ENCODE results near the gene EDN1. TPM values are rescaled to one million over a fixed set of nuclear protein-coding genes. Genes with fewer than 3 reads are reported as not detected.
A peak's percentile ranks its signal among the peaks of the same experiment; 100 is the strongest.

EDN1 gene
- 3.5 and 6.7 TPM in 2 replicates for total RNA-seq (2014; rRNA removed; shearing (Covaris generic))

- DNase-seq (ENCODE audit: low spot score): peak; percentile 79
These were observed at the start of gene EDN1 for GRCh38 chr6:12289933-12290820. Gene EDN1 (plus strand): TSS chr6:12290361. CDS start chr6:12290630, 269 bp downstream.

DNA sequence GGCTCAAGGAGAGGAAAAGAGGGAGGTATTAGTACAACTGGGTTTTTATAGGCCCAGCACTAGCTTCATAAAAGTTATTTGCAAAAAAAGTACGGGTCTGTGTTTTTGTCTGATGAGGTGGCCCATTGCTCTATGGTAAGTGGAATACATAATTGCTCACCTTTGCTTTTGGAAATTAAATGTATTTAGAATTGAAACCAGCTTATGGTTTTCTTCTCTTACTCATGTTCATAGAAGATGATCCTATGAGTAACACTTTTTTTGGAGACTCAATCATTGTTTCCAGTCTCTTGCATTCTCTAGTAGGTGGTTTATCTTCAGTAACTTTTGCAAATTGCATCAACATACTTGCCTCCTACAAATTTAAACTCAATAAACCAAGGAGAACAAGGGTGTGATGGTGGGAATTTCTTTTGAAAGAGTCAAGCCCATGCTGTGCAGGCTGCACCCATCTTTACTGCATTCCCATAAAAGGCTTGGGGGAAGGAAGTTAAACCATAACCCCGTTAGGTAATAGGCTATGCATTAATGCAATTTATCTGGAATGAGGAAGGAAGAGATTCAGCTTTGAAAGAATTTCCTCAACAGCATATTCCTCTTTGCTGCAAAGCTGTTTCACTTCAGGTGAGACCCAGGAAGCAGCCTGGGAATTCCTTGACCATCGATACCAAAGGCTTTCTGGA lies 48.5 kb upstream of the EDN1 start:
- DNase-seq (ENCODE audit: low spot score): no peak

DNA sequence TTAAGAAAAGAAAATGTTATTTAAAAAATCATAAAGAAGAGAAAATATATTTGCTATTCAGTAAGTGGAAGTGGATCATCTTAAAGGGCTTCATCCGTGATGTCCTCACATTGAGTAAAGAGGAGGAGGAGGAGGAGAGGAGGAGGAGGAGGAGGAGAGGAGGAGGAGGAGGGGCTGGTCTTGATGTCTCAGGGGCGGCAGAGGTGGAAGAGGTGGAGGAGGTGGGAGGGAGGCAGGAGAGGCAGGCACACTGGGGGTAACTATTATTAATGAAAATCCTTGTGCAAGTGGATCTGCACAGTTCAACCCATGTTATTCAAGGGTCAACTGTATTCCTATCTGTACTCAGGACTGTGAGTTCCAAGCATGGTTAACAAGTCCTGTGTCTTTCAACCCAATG lies 47.0 kb upstream of the EDN1 start:
- DNase-seq (ENCODE audit: low spot score): no peak

DNA sequence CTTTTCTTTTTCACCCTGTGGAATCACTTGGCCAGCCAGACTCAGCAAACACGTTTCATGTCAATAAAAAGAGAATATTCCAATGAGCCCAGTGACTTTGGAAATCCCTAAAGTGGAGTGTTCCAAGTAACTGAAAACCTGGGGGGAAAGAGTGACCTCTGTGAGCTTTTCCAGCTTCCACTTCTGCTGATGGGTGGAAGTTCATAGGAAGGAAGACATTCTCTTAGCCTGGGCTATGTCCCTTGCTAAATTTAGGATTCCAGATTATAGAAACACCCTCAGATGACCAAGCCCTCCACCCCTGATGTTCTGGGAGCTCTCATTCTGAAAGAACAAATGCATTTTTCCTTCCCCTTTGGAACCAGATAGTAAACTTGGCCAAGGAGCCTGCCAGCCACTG lies 44.8 kb upstream of the EDN1 start:
- DNase-seq (ENCODE audit: low spot score): no peak

- no peak for DNase-seq (ENCODE audit: low spot score)
These were observed 44.1 kb upstream of the EDN1 start for GRCh38 chr6:12245763-12246718.

DNA sequence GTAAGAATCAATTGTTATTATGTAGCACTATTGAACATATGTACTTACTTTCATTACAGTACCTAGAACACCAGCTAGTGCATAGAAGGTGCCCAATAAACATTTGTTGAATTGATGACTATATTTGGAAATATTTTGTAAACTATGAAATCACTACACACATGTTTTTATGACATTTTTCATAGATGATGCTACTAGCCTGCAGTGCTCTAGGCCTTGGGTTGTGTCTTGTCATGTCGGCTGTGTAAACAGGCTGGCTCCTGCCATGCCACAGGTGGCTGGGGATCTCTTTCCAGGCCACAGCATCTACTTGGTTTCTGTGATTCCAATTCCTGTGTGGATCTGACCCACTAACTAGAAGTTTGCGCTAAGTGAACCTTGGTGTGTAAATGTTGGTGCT lies 43.3 kb upstream of the EDN1 start:
- no peak for DNase-seq (ENCODE audit: low spot score)

- no peak for DNase-seq (ENCODE audit: low spot score)
These were observed 40.4 kb upstream of the EDN1 start for GRCh38 chr6:12249541-12250382.

DNA sequence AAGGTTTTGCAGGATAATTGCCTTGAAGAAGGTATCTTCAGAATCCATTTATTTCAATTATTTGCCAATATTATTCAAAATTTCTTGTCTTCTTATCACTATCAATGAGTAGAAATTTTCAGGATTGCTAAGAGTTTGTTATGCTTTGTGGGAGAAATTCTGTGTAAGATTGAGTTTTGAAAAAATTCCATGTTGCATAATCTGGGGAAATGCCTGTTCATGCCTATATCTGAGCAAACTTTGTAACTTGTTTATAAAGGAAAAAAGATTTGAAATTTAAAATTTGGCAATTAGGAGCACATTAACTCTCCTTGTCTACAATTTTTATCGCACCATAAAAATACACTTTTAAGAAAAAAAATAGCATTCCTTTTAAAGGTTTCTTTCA lies 39.8 kb upstream of the EDN1 start:
- DNase-seq (ENCODE audit: low spot score): no peak

DNA sequence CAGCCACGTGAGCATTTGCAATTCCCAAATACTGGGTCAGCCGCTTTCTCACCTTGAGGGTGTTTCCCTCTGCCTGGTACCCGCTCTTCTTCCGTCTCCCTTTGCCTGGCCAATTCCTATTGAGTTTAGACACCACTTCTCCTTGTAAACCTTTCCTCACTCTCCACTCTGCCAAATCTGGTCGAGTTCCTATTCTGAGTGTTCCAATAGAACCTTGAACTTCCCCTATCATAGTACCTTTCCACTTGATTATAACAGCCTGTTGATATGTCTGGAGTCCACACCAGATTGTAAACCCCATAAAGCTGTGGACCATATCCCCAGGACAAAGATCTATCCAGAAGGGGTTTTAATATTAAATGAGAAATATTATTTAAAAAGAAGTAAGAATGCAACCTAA lies 36.0 kb upstream of the EDN1 start:
- DNase-seq (ENCODE audit: low spot score): no peak

DNA sequence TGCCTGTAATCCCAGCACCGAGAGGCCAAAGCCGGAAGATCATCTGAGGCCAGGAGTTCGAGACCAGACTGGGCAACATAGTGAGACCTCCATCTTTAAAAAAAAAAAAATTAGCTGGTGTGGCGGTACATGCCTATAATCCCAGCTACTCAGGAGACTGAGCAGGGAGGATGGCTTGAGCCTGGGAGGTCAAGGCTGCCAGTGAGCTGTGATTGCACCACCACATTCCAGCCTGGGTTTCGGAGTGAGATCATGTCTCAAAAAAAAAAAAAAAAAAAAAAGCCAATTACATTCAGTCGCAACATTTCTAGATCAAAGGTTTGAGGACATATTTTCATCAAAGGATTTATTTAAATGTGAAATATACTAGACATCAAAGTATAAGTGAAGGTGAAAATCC lies 32.0 kb upstream of the EDN1 start:
- no peak for DNase-seq (ENCODE audit: low spot score)

- no peak for DNase-seq (ENCODE audit: low spot score)
These were observed 31.5 kb upstream of the EDN1 start for GRCh38 chr6:12258591-12259075.

- no peak for DNase-seq (ENCODE audit: low spot score)
These were observed 29.6 kb upstream of the EDN1 start for GRCh38 chr6:12260458-12261093.

DNA sequence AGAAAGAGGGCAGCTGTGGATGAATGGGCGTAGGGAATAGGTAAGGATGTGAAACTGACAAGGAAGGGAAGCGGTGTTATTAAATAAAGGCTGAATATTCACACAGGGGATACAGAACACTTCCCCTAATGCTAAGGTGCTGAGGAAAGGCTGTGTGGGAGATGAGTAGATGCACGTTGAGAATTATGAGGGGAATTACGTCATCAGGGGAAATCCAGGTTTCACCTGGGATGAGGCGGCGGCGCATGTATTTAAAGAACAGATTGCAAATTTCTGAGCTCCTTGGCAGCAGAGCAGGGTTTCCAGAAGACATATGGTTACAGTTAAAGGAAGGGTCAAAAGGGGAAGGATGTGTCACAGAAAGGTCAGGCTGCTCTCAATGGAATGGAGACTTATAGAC lies 28.7 kb upstream of the EDN1 start:
- DNase-seq (ENCODE audit: low spot score): no peak

DNA sequence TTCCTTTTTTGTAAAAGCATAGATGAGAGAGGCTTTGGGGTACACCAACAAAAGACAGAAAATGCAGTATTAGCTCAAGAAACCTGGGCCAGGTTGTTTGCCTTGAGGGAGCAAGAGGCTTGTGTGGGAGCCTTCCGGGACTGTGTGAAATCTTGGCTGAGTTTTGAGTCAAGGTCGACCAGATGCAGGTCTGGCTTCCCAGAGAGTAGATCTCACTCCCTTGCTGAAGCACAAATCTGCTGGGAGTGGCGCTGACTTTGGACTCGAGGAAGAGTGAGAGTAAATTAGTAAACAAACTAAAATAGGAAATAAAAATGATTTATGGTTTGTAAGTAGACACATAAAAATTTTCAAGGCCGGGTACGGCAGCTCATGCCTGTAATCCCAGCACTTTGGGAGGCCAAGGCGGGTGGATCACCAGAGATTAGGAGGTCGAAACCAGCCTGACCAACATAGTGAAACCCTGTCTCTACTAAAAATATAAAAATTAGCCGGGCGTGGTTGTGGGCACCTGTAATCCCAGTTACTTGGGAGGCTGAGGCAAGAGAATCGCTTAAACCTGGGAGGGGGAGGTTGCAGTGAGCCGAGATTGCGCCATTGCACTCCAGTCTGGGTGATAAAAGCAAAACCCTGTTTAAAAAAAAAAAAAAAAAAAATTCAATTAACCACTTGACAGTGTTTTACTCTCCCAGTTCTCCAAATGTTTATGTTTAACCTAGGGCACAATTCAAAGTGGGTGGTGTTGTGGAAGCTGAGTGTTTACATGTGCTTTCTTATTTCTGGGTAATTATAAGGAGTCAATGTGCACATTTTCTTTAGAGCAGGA lies 27.7 kb upstream of the EDN1 start:
- peak; percentile 29 for DNase-seq (ENCODE audit: low spot score)

- DNase-seq (ENCODE audit: low spot score): no peak
These were observed 26.8 kb upstream of the EDN1 start for GRCh38 chr6:12263403-12263802.

DNA sequence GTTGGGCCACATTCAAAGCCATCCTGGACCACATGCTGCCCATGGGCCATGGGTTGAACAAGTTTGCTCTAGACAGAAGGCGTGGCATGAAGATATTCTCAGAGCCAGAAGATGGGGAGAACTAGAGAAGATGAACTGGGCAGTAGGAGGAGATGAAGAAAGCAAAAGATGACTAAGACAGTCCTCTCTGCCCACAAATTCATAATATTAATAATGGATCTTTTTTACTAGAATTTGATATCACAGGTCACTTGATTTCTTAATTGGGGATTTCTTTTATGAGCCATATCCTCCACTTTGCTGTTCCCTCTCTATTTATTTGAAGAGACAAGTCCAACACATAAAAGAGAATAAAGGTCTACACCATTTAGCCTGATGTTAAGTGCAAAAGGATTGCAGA lies 25.5 kb upstream of the EDN1 start:
- no peak for DNase-seq (ENCODE audit: low spot score)

DNA sequence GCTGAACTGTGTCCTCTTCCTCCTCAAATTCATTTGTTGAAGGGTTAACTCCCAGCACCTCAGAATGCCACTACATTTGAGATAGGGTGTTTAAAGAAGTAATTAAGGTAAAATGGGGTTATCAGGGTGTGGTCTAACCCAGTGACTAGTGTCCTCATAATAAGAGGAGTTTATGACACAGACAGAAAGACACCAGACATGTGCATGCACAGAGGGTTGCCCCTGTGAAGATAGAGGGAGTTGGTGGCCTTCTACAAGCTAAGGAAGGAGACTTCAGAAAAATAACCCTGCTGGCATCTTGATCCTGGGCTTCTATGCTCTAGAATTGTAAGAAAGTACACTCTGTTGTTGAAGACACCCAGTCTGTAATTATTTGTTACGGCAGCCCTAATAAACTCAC lies 24.9 kb upstream of the EDN1 start:
- DNase-seq (ENCODE audit: low spot score): no peak

GRCh38 chr6:12265791-12266190 lies 24.4 kb upstream of the EDN1 start:
- DNase-seq (ENCODE audit: low spot score): peak; percentile 15

- DNase-seq (ENCODE audit: low spot score): peak; percentile 59
These were observed 23.6 kb upstream of the EDN1 start for GRCh38 chr6:12266571-12266970.

- no peak for DNase-seq (ENCODE audit: low spot score)
These were observed 21.1 kb upstream of the EDN1 start for GRCh38 chr6:12269110-12269509.
